Panc1 (cell line): ENCODE results near the gene CDC42.

Source experiments
- CTCF ChIP-seq: fragments of 450-650 bp; IDR thresholded peaks from 2 replicates; pipeline ENCODE4 v1.5.1; 2017; ENCODE audit warnings: mild to moderate bottlenecking
- POLR2AphosphoS5 ChIP-seq: IDR thresholded peaks from 2 replicates; pipeline ENCODE4 v1.6.1; 2012; ENCODE audit warnings: mild to moderate bottlenecking, low read depth, low read length, moderate library complexity
- REST ChIP-seq, 2 experiments: IDR thresholded peaks; 2 replicates each; pipeline ENCODE4 v1.6.1; 2011 to 2012; ENCODE audit warnings: low read depth in 2 of 2, control low read depth in 1 of 2, low read length in 1 of 2, mild to moderate bottlenecking in 1 of 2, moderate library complexity in 1 of 2; ENCODE audit not compliant: insufficient read depth in 1 of 2
- SIN3A ChIP-seq: IDR thresholded peaks from 2 replicates; pipeline ENCODE4 v1.6.1; 2012; ENCODE audit warnings: low read depth, mild to moderate bottlenecking, low read length, moderate library complexity, borderline replicate concordance; ENCODE audit not compliant: insufficient read depth
- TCF7L2 ChIP-seq: IDR thresholded peaks from 2 replicates; pipeline ENCODE4 v1.6.1; 2011; ENCODE audit warnings: mild to moderate bottlenecking, low read depth, low read length, inconsistent platforms

- TF ChIP-seq CTCF (no peak), POLR2AphosphoS5 (no peak), REST (IDR thresholded peaks at IDR 0.05; ENCODE audit: insufficient read depth in 1 of 2, low read depth in 2 of 2, low read length in 1 of 2) (no peak), SIN3A (no peak), TCF7L2 (no peak)
These were observed 64.7 kb downstream of the CDC42 start for GRCh38 chr1:22117238-22117637.
